SIG-M5 treated with dmso at 0.1 percent for 504 hours (cell line): Measurements from ENCODE around the gene SEPTIN11.

ENCODE experiments used
- DNase-seq: peaks from one replicate; lab custom pipeline; 2025; ENCODE audit not compliant: unreplicated experiment; lab: John Stamatoyannopoulos, UW

SEPTIN11 gene

GRCh38 chr4:76977736-76978350 is 28.3 kb downstream of the SEPTIN11 start:
- DNase-seq: no peak

GRCh38 chr4:76979236-76979635 is 29.7 kb downstream of the SEPTIN11 start:
- no peak for DNase-seq

GRCh38 chr4:76980261-76980660 is 30.7 kb downstream of the SEPTIN11 start:
- DNase-seq: no peak

GRCh38 chr4:76981644-76982043 is 32.1 kb downstream of the SEPTIN11 start:
- no peak for DNase-seq

- no peak for DNase-seq
Observed at GRCh38 chr4:76982638-76983584, 33.4 kb downstream of the SEPTIN11 start.

GRCh38 chr4:76984127-76984526 is 34.6 kb downstream of the SEPTIN11 start:
- DNase-seq: no peak

- DNase-seq: no peak
Observed at GRCh38 chr4:76984788-76985211, 35.2 kb downstream of the SEPTIN11 start.

- no peak for DNase-seq
Observed at GRCh38 chr4:76987153-76987591, 37.6 kb downstream of the SEPTIN11 start.

GRCh38 chr4:76987685-76988084 is 38.1 kb downstream of the SEPTIN11 start:
- no peak for DNase-seq

- DNase-seq: no peak
Observed at GRCh38 chr4:76989391-76990061, 40.0 kb downstream of the SEPTIN11 start.

- no peak for DNase-seq
Observed at GRCh38 chr4:76990288-76991080, 40.9 kb downstream of the SEPTIN11 start.

GRCh38 chr4:76991161-76991660 is 41.7 kb downstream of the SEPTIN11 start:
- no peak for DNase-seq

GRCh38 chr4:76993787-76994641 is 44.5 kb downstream of the SEPTIN11 start:
- no peak for DNase-seq

GRCh38 chr4:76995776-76996175 is 46.2 kb downstream of the SEPTIN11 start:
- DNase-seq: no peak

- DNase-seq: no peak
Observed at GRCh38 chr4:76996445-76996844, 46.9 kb downstream of the SEPTIN11 start.

GRCh38 chr4:76997077-76997476 is 47.5 kb downstream of the SEPTIN11 start:
- no peak for DNase-seq

- DNase-seq: no peak
Observed at GRCh38 chr4:76997532-76997931, 48.0 kb downstream of the SEPTIN11 start.

GRCh38 chr4:76998251-76998901 is 48.8 kb downstream of the SEPTIN11 start:
- no peak for DNase-seq
